ENCODE data around the gene CPED1. TPM values are rescaled to one million over a fixed set of nuclear protein-coding genes. Genes with fewer than 3 reads are reported as not detected.

CPED1 gene
- polyA plus RNA-seq, 1 donor from 2014 or later = not detected

DNA sequence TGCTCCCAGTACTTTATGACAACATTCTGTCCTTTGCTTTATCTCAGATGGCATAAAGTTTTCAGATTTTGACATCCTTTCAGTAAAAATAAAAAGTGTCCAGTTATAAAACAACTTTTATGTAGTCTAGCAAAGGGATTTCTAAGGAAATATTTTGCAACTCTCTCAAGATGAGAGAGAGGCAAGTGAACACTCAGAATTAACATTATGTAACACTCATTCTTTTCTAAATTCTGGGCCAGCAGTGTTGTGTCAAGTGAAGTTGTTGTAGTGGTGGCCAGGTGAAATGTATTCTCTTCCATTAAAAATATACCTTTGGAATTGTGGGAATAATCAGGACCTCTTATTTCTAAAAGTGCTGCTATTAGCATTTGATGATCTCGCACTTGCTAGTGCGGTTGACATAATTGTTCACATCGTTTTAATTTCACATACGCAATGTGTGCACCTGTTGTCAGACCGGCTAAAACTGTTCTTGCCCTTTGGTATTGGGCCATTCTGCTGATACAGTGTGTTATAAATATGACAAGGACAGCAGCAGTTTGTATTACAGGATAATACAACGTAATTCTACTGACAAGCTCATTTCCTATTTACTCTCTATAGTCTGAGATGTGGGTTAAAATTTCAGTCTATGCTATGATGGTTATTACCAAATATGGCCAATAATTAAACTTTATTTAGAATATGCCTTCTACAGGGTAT, 23.8 kb downstream of the CPED1 start:
- H3K9ac ChIP-seq (ENCODE audit: low read length) = no peak overlapping the region
- H4K20me1 ChIP-seq (ENCODE audit: insufficient read depth) = no peaks in the 10 kb centered on the region
- no peaks in the 10 kb centered on the region for H3K36me3 ChIP-seq (ENCODE audit: insufficient read depth, low read length)
- H3K4me2 ChIP-seq (ENCODE audit: low read length) = no peak overlapping the region
- H3K79me2 ChIP-seq (replicated peaks; ENCODE audit: insufficient read depth, low read length) = no peaks in the 10 kb centered on the region
- no peaks in the 10 kb centered on the region for H3F3A ChIP-seq (ENCODE audit: insufficient read depth, low read length, poor library complexity, severe bottlenecking)
- no peak for TF ChIP-seq EP300 (conservative IDR thresholded peaks at IDR 0.05; ENCODE audit: poor library complexity, severe bottlenecking)
- TF ChIP-seq TAF1 (IDR thresholded peaks at IDR 0.05; ENCODE audit: low read depth) = no peak
- TF ChIP-seq EZH2 (IDR thresholded peaks at IDR 0.05; ENCODE audit: borderline replicate concordance, insufficient read depth, low read length, poor library complexity, severe bottlenecking) = no peak
- TF ChIP-seq, protein P1, sequence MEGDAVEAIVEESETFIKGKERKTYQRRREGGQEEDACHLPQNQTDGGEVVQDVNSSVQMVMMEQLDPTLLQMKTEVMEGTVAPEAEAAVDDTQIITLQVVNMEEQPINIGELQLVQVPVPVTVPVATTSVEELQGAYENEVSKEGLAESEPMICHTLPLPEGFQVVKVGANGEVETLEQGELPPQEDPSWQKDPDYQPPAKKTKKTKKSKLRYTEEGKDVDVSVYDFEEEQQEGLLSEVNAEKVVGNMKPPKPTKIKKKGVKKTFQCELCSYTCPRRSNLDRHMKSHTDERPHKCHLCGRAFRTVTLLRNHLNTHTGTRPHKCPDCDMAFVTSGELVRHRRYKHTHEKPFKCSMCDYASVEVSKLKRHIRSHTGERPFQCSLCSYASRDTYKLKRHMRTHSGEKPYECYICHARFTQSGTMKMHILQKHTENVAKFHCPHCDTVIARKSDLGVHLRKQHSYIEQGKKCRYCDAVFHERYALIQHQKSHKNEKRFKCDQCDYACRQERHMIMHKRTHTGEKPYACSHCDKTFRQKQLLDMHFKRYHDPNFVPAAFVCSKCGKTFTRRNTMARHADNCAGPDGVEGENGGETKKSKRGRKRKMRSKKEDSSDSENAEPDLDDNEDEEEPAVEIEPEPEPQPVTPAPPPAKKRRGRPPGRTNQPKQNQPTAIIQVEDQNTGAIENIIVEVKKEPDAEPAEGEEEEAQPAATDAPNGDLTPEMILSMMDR (IDR thresholded peaks at IDR 0.05; ENCODE audit: poor library complexity, severe bottlenecking) = no peak
- TF ChIP-seq POLR2AphosphoS5 (IDR thresholded peaks at IDR 0.05) = no peak
- no peak for TF ChIP-seq RAD21 (conservative IDR thresholded peaks at IDR 0.05)
- no peak overlapping the region for H2AFZ ChIP-seq (ENCODE audit: low read depth, low read length)
- no peak overlapping the region for H3K4me3 ChIP-seq (ENCODE audit: low read length)
- no peaks in the 10 kb centered on the region for H3K9me3 ChIP-seq (ENCODE audit: low read length)
- no peaks in the 10 kb centered on the region for H3K27me3 ChIP-seq (ENCODE audit: insufficient read depth, low read depth, low read length)
- no peak overlapping the region for H3K27ac ChIP-seq (ENCODE audit: low read length)
- H3K9me2 ChIP-seq (ENCODE audit: insufficient read depth, low read length) = no peaks in the 10 kb centered on the region

DNA sequence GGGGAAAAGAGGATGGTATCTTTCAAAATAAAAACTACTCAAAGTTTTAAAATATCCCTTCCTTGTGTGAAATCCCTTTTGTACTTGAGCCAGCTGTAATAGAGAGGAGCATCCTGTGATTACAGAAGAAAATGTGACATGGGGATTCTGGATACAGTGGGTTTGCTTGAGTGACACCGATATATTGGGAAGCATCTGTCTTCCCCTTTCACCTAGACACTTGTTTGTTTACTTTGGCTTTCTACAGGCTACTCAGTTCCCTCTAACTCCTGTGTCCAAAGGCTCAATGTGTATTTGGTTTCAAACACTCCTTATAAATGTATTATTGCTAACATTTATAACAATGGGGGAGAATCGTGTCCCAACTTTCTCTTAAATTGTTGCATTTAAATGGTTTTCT, 24.4 kb downstream of the CPED1 start:
- Histone ChIP-seq H3F3A (ENCODE audit: insufficient read depth, low read length, poor library complexity, severe bottlenecking) (no peaks in the 10 kb centered on the region), H3K4me2 (ENCODE audit: low read length) (no peak overlapping the region), H3K9me3 (ENCODE audit: low read length) (no peaks in the 10 kb centered on the region), H4K20me1 (ENCODE audit: insufficient read depth) (no peaks in the 10 kb centered on the region), H3K36me3 (ENCODE audit: insufficient read depth, low read length) (no peaks in the 10 kb centered on the region), H3K27ac (ENCODE audit: low read length) (no peak overlapping the region), H3K9ac (ENCODE audit: low read length) (no peak overlapping the region), H3K4me3 (ENCODE audit: low read length) (no peak overlapping the region), H2AFZ (ENCODE audit: low read depth, low read length) (no peak overlapping the region), H3K79me2 (replicated peaks; ENCODE audit: insufficient read depth, low read length) (no peaks in the 10 kb centered on the region), H3K27me3 (ENCODE audit: insufficient read depth, low read depth, low read length) (no peaks in the 10 kb centered on the region), H3K9me2 (ENCODE audit: insufficient read depth, low read length) (no peaks in the 10 kb centered on the region)
- TF ChIP-seq SMC3 (conservative IDR thresholded peaks at IDR 0.05; ENCODE audit: poor library complexity) (no peak), EP300 (conservative IDR thresholded peaks at IDR 0.05; ENCODE audit: poor library complexity, severe bottlenecking) (no peak), POLR2AphosphoS5 (IDR thresholded peaks at IDR 0.05) (no peak), RAD21 (conservative IDR thresholded peaks at IDR 0.05) (no peak), EZH2 (IDR thresholded peaks at IDR 0.05; ENCODE audit: borderline replicate concordance, insufficient read depth, low read length, poor library complexity, severe bottlenecking) (no peak), TAF1 (IDR thresholded peaks at IDR 0.05; ENCODE audit: low read depth) (no peak)

DNA sequence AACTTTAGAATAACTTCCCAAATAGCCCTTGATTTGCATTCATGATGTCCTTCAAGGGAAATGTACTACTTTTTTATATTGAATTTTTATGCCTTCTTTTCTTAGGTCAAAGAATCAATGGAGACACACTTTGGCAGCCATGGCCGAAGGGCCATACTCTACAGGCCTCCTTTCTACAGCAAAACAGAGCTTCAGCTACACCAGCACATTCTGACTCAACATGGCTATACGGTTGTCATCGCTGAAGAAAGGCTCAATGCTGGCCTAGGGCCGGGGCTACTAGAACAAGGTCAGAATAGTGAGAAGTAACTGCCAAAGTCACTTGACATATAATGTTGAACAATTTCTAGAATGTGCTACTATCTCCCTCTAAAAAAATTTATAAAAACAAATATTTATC, 27.0 kb downstream of the CPED1 start:
- Histone ChIP-seq H3K9ac (ENCODE audit: low read length) (no peak overlapping the region), H3K36me3 (ENCODE audit: insufficient read depth, low read length) (no peaks in the 10 kb centered on the region), H3F3A (ENCODE audit: insufficient read depth, low read length, poor library complexity, severe bottlenecking) (no peaks in the 10 kb centered on the region)

More for the DNA sequence above, 27.0 kb downstream of the CPED1 start:
- Histone ChIP-seq H3K9me2 (ENCODE audit: insufficient read depth, low read length) (no peaks in the 10 kb centered on the region), H3K9me3 (ENCODE audit: low read length) (no peaks in the 10 kb centered on the region), H4K20me1 (ENCODE audit: insufficient read depth) (no peaks in the 10 kb centered on the region), H3K4me2 (ENCODE audit: low read length) (no peak overlapping the region), H3K27me3 (ENCODE audit: insufficient read depth, low read depth, low read length) (no peaks in the 10 kb centered on the region), H2AFZ (ENCODE audit: low read depth, low read length) (no peak overlapping the region), H3K4me3 (ENCODE audit: low read length) (no peak overlapping the region), H3K79me2 (replicated peaks; ENCODE audit: insufficient read depth, low read length) (no peaks in the 10 kb centered on the region), H3K27ac (ENCODE audit: low read length) (no peak overlapping the region)
- no peak for TF ChIP-seq POLR2AphosphoS5 (IDR thresholded peaks at IDR 0.05)
